HCT116 (cell line): ENCODE data around the gene PSMD12. TPM values are rescaled to one million over a fixed set of nuclear protein-coding genes. Genes with fewer than 3 reads are reported as not detected.

Experiments used
- ATAC-seq: fragments of 200-7000 bp; cut with Tn5 transposase; 2 replicates; pipeline ENCODE4 v1.9.1; 2020; ENCODE audit warnings: mild to moderate bottlenecking, moderate library complexity
- BruUV-seq: library from RNA; stranded (reverse); fragments of 400-500 nt; replicated peaks from 2 replicates; lab custom pipeline; 2021; lab: Mats Ljungman, UMichigan
- CTCF ChIA-PET: fragments of 300-600 bp; sonication (Branson Sonifier 250); formaldehyde crosslinking; loops from one replicate; lab custom pipeline; 2021; ENCODE audit warnings: antibody characterized with exemption; lab: Charles Lee
- POLR2A ChIA-PET: fragments of 300-600, 350-600 bp; sonication (Branson Sonifier 250); formaldehyde crosslinking; loops from one replicate; lab custom pipeline; 2021; ENCODE audit warnings: antibody characterized with exemption; lab: Charles Lee
- RAD21 ChIA-PET, 2 experiments: fragments of 300-600 bp; sonication (Branson Sonifier 250); formaldehyde crosslinking; loops; one replicate each; lab custom pipeline; 2023; ENCODE audit warnings: low total read pairs in 2 of 2; ENCODE audit not compliant: uncharacterized antibody in 2 of 2, unreplicated experiment in 2 of 2, low non-redundant PET in 1 of 2; lab: Charles Lee
- DNase-seq: peaks from one replicate; pipeline ENCODE4 v3.0.0-alpha.2; 2010; ENCODE audit warnings: low read depth, low spot score
- H2AFZ ChIP-seq: fragments of 200-600 bp; shearing (Covaris generic), sonication (generic); 2 replicates; pipeline ENCODE4 v1.6.1; 2017; ENCODE audit warnings: low read depth, mixed run types, mixed read lengths, antibody characterized with exemption, low read length; ENCODE audit not compliant: poor library complexity, severe bottlenecking
- H3K27ac ChIP-seq: 2 replicates; pipeline ENCODE4 v1.5.1; 2012; ENCODE audit warnings: low read depth, low read length
- H3K27me3 ChIP-seq: fragments of 200-600 bp; sonication (generic); 2 replicates; pipeline ENCODE4 v1.6.1; 2016; ENCODE audit warnings: mixed run types, low read length, mixed read lengths; ENCODE audit not compliant: insufficient read depth
- H3K36me3 ChIP-seq, 2 experiments: fragments of 200-500 bp in 1 of 2; fragments of 200-600 bp in 1 of 2; sonication (Bioruptor generic) in 1 of 2; sonication (generic) in 1 of 2; 2 replicates each; pipeline versions ENCODE4 v1.5.1 to v1.6.1; 2014 to 2016; ENCODE audit warnings: low read length in 2 of 2, inconsistent platforms in 1 of 2, mixed read lengths in 1 of 2, mixed run types in 1 of 2; ENCODE audit not compliant: insufficient read depth in 2 of 2, control insufficient read depth in 1 of 2
- H3K4me1 ChIP-seq, 2 experiments: fragments of 200-600 bp in 1 of 2; sonication (generic) in 1 of 2; 2 replicates each; pipeline versions ENCODE4 v1.5.1 to v1.6.1; 2012 to 2017; ENCODE audit warnings: low read length in 2 of 2, inconsistent platforms in 1 of 2, mild to moderate bottlenecking in 1 of 2, mixed read lengths in 1 of 2, mixed run types in 1 of 2, moderate library complexity in 1 of 2; ENCODE audit not compliant: insufficient read depth in 2 of 2, control insufficient read depth in 1 of 2
- H3K4me2 ChIP-seq: fragments of 200-600 bp; sonication (generic); 2 replicates; pipeline ENCODE4 v1.6.1; 2017; ENCODE audit warnings: mixed run types, low read length, mixed read lengths
- H3K4me3 ChIP-seq, 2 experiments: fragments of 200-600 bp in 1 of 2; sonication (generic) in 1 of 2; replicated peaks in 1 of 2; 2 replicates each; pipeline ENCODE4 v1.5.1; 2011 to 2016; ENCODE audit warnings: low read length in 2 of 2, control low read depth in 1 of 2, low read depth in 1 of 2, mild to moderate bottlenecking in 1 of 2, mixed read lengths in 1 of 2, mixed run types in 1 of 2
- H3K79me2 ChIP-seq: fragments of 200-600 bp; sonication (generic); 2 replicates; pipeline ENCODE4 v1.6.1; 2017; ENCODE audit warnings: mild to moderate bottlenecking, mixed run types, low read length, moderate library complexity, mixed read lengths; ENCODE audit not compliant: insufficient read depth
- H3K9ac ChIP-seq: fragments of 200-600 bp; sonication (generic); 2 replicates; pipeline ENCODE4 v1.6.1; 2016; ENCODE audit warnings: low read length, mixed read lengths
- H3K9me2 ChIP-seq: fragments of 200-600 bp; sonication (generic), shearing (Covaris generic); 2 replicates; pipeline ENCODE4 v1.6.1; 2017; ENCODE audit warnings: mixed run types, mild to moderate bottlenecking, moderate library complexity; ENCODE audit not compliant: insufficient read depth
- H3K9me3 ChIP-seq, 2 experiments: fragments of 200-500 bp in 1 of 2; fragments of 200-600 bp in 1 of 2; sonication (Bioruptor generic) in 1 of 2; sonication (generic) in 1 of 2; 2 replicates each; pipeline ENCODE4 v1.6.1; 2014 to 2017; ENCODE audit warnings: low read length in 2 of 2, mixed read lengths in 2 of 2, inconsistent platforms in 1 of 2, low read depth in 1 of 2, mild to moderate bottlenecking in 1 of 2, mixed run types in 1 of 2, moderate library complexity in 1 of 2; ENCODE audit not compliant: control insufficient read depth in 1 of 2, insufficient read depth in 1 of 2
- H4K20me1 ChIP-seq: fragments of 200-600 bp; sonication (generic), shearing (Covaris generic); 2 replicates; pipeline ENCODE4 v1.6.1; 2017; ENCODE audit warnings: mixed run types, mild to moderate bottlenecking, moderate library complexity; ENCODE audit not compliant: insufficient read depth
- CBX3 ChIP-seq: IDR thresholded peaks from 2 replicates; pipeline ENCODE4 v1.6.1; 2012; ENCODE audit warnings: low read depth
- CEBPB ChIP-seq: IDR thresholded peaks from 2 replicates; pipeline ENCODE4 v1.6.1; 2012; ENCODE audit warnings: low read depth
- EGR1 ChIP-seq: IDR thresholded peaks from 2 replicates; pipeline ENCODE4 v1.6.1; 2012; ENCODE audit warnings: low read depth
- EZH2 ChIP-seq: fragments of 200-600 bp; sonication (generic); IDR thresholded peaks from 2 replicates; pipeline ENCODE4 v1.6.1; 2017; ENCODE audit warnings: antibody characterized with exemption, mixed run types
- EZH2phosphoT487 ChIP-seq: fragments of 200-600 bp; IDR thresholded peaks from 2 replicates; pipeline ENCODE4 v1.6.1; 2018; ENCODE audit warnings: antibody characterized with exemption, borderline replicate concordance
- FOSL1 ChIP-seq: IDR thresholded peaks from 2 replicates; pipeline ENCODE4 v1.6.1; 2012; ENCODE audit warnings: low read depth
- POLR2A ChIP-seq: IDR thresholded peaks from 2 replicates; pipeline ENCODE4 v1.7.0; 2011; ENCODE audit warnings: borderline replicate concordance; ENCODE audit not compliant: insufficient read depth, insufficient read length; ENCODE audit errors: extremely low read depth
- RAD21 ChIP-seq: IDR thresholded peaks from 2 replicates; pipeline ENCODE4 v1.6.1; 2012; ENCODE audit warnings: low read depth, mild to moderate bottlenecking
- SP1 ChIP-seq: IDR thresholded peaks from 2 replicates; pipeline ENCODE4 v1.6.1; 2012; ENCODE audit warnings: low read depth
- SRF ChIP-seq: IDR thresholded peaks from 2 replicates; pipeline ENCODE4 v1.6.1; 2012; ENCODE audit warnings: low read depth
- TCF7L2 ChIP-seq: IDR thresholded peaks from 2 replicates; pipeline ENCODE4 v1.7.0; 2011; ENCODE audit warnings: borderline replicate concordance, inconsistent platforms; ENCODE audit not compliant: insufficient read depth, insufficient read length; ENCODE audit errors: extremely low read depth
- ZFX ChIP-seq: fragments of 450-650 bp; IDR thresholded peaks from 2 replicates; pipeline ENCODE4 v1.6.1; 2017
- ZNF274 ChIP-seq: fragments of 200-500 bp; sonication (Bioruptor generic); IDR thresholded peaks from 2 replicates; pipeline ENCODE4 v1.6.1; 2014; ENCODE audit warnings: mild to moderate bottlenecking, low read depth, low read length, inconsistent platforms
- intact Hi-C: fragments of 100-400 bp; cut with micrococcal nuclease; formaldehyde crosslinking; loops from 2 replicates; pipeline ENCODE4 v1.10.0; 2022
- total RNA-seq: library from RNA; stranded (reverse); gene quantifications from one replicate; pipeline ENCODE4 v1.2.1, GENCODE V29; 2021; ENCODE audit not compliant: unreplicated experiment
- TF ChIP-seq, protein P1 (sequence below): IDR thresholded peaks from 2 replicates; pipeline ENCODE4 v1.6.1; 2012
- TF ChIP-seq, protein P2 (sequence below): IDR thresholded peaks from 2 replicates; pipeline ENCODE4 v1.6.1; 2012; ENCODE audit warnings: low read depth
- TF ChIP-seq, protein P3 (sequence below): IDR thresholded peaks from 2 replicates; pipeline ENCODE4 v1.6.1; 2012
- TF ChIP-seq, protein P4 (sequence below): IDR thresholded peaks from 2 replicates; pipeline ENCODE4 v1.6.1; 2011; ENCODE audit warnings: mild to moderate bottlenecking, low read length, moderate library complexity; ENCODE audit not compliant: insufficient replicate concordance; ENCODE audit errors: extremely low read depth

Gene PSMD12
- total RNA-seq, 1 experiment from 2014 or later: 115 TPM

DNA sequence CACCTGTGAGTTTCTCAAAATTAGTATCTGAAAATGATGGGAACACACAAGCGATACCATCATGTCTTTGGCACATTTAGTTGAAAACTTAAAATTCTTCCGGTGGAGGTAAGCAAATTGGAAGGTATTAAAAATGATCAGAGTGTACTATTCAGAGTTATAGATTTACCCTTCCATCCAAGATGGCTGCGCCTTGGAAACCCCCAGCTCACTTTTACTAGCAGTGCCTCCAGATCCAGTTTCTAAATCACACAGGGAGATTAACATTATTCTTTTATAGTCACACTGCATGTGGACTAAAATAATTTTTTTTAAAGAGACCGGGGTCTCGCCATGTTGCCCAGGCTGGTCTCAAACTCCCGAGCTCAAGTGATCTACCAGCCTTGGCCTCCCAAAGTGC, 25.7 kb upstream of the PSMD12 start (continued):
- no peak for TF ChIP-seq SP1

DNA sequence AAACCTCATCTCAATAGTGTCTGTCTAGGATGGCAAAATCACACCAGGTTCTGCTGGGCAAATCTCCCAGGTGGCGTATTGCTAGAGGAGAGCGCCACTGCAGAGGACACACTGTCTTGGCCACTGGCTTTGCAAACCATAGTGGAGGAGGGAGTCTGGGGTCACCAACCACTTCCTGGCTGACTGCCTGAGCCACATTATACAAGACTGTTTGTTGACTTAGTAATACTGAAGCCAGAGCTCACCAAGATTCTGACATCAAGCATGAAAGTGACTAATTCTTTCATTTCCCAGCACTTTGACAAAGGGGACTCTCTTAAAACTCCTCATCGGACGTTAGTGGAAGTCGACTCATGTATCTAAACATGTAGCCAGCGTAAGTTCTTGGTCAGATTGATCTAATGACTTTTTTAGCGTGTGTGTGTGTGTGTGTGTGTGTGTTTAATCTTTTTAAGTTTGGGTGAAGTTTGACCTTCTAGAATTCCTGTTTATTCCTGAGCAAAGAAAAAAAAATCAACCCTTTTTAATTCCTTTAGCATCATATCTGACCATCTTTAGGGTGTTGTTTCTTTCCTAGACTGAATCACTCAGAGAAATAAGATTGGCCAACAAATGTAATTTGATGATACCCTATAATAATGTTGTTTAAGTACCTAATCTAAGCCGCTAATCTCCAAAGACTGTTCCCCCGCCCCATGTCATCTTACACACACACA, 24.4 kb upstream of the PSMD12 start:
- no peaks in the 10 kb centered on the region for H3K36me3 ChIP-seq
- H3K9me3 ChIP-seq: no peaks in the 10 kb centered on the region
- ChIA-PET POLR2A (interaction anchor here (0.8 to 1.9 kb wide), 5 partner anchors 29 to 85 kb away, joined by 4 to 5 read pairs (median 4); no protein-coding TSS in a partner anchor), CTCF (interaction anchor here (1.0 to 1.6 kb wide), 4 partner anchors 12 to 247 kb away, joined by 3 to 8 read pairs (median 4); no protein-coding TSS in a partner anchor), RAD21 (interaction anchor here (0.6 to 1.8 kb wide), 2 partner anchors 20 to 85 kb away, joined by 3 to 4 read pairs; no protein-coding TSS in a partner anchor)
- H3K4me1 ChIP-seq: peaks cover 26 to 58% of the 10 kb centered on the region in 2 experiments
- H4K20me1 ChIP-seq: no peaks in the 10 kb centered on the region
- DNase-seq (peak; percentile 89), ATAC-seq (peak; percentile 80)
- BruUV-seq: TSS peak; percentile 55
- peak overlapping the region in 1 of 2 experiments; percentile 36; a peak in 2 of 4 replicates for H3K4me3 ChIP-seq
- no peak overlapping the region for H2AFZ ChIP-seq
- peak overlapping the region; percentile 54 for H3K27ac ChIP-seq
- H3K27me3 ChIP-seq: no peaks in the 10 kb centered on the region
- H3K9me2 ChIP-seq: no peaks in the 10 kb centered on the region
- intact Hi-C loops: loop anchor here (2.0 kb wide), 1 partner anchor 32 kb away; no protein-coding TSS in a partner anchor
- peak overlapping the region; percentile 46 for H3K9ac ChIP-seq
- H3K79me2 ChIP-seq: peaks cover 57% of the 10 kb centered on the region
- peak overlapping the region; percentile 71 for H3K4me2 ChIP-seq
- TF ChIP-seq EGR1: no peak
- peak; percentile 36; the same call in 1 of the 2 replicates for TF ChIP-seq RAD21
- TF ChIP-seq, protein P1, sequence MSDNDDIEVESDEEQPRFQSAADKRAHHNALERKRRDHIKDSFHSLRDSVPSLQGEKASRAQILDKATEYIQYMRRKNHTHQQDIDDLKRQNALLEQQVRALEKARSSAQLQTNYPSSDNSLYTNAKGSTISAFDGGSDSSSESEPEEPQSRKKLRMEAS: peak; percentile 58
- TF ChIP-seq FOSL1: peak; percentile 71; the same call in 1 of the 2 replicates
- TF ChIP-seq, protein P2, sequence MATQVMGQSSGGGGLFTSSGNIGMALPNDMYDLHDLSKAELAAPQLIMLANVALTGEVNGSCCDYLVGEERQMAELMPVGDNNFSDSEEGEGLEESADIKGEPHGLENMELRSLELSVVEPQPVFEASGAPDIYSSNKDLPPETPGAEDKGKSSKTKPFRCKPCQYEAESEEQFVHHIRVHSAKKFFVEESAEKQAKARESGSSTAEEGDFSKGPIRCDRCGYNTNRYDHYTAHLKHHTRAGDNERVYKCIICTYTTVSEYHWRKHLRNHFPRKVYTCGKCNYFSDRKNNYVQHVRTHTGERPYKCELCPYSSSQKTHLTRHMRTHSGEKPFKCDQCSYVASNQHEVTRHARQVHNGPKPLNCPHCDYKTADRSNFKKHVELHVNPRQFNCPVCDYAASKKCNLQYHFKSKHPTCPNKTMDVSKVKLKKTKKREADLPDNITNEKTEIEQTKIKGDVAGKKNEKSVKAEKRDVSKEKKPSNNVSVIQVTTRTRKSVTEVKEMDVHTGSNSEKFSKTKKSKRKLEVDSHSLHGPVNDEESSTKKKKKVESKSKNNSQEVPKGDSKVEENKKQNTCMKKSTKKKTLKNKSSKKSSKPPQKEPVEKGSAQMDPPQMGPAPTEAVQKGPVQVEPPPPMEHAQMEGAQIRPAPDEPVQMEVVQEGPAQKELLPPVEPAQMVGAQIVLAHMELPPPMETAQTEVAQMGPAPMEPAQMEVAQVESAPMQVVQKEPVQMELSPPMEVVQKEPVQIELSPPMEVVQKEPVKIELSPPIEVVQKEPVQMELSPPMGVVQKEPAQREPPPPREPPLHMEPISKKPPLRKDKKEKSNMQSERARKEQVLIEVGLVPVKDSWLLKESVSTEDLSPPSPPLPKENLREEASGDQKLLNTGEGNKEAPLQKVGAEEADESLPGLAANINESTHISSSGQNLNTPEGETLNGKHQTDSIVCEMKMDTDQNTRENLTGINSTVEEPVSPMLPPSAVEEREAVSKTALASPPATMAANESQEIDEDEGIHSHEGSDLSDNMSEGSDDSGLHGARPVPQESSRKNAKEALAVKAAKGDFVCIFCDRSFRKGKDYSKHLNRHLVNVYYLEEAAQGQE: no peak
- 0 out of 2 replicates have a peak, but pooled peaks have one; percentile 44 for TF ChIP-seq CEBPB
- peak; percentile 72; the same call in 1 of the 2 replicates for TF ChIP-seq CBX3
- TF ChIP-seq POLR2A: no peak
- TF ChIP-seq EZH2: no peak
- TF ChIP-seq, protein P3, sequence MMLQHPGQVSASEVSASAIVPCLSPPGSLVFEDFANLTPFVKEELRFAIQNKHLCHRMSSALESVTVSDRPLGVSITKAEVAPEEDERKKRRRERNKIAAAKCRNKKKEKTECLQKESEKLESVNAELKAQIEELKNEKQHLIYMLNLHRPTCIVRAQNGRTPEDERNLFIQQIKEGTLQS: no peak
- TF ChIP-seq SRF: no peak
- no peak for TF ChIP-seq EZH2phosphoT487
- TF ChIP-seq, protein P4, sequence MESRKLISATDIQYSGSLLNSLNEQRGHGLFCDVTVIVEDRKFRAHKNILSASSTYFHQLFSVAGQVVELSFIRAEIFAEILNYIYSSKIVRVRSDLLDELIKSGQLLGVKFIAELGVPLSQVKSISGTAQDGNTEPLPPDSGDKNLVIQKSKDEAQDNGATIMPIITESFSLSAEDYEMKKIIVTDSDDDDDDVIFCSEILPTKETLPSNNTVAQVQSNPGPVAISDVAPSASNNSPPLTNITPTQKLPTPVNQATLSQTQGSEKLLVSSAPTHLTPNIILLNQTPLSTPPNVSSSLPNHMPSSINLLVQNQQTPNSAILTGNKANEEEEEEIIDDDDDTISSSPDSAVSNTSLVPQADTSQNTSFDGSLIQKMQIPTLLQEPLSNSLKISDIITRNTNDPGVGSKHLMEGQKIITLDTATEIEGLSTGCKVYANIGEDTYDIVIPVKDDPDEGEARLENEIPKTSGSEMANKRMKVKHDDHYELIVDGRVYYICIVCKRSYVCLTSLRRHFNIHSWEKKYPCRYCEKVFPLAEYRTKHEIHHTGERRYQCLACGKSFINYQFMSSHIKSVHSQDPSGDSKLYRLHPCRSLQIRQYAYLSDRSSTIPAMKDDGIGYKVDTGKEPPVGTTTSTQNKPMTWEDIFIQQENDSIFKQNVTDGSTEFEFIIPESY: peak; percentile 72
- no peak for TF ChIP-seq ZFX
- TF ChIP-seq ZNF274: no peak
- peak; percentile 21 for TF ChIP-seq TCF7L2
